ENCODE measurements around the gene MELK.

The MELK gene

GRCh38 chr9:36584620-36585460, 12.1 kb downstream of the MELK start:
- DNase-seq: no peak

- DNase-seq: no peak
Observed at GRCh38 chr9:36590231-36590630, 17.5 kb downstream of the MELK start.

GRCh38 chr9:36592801-36593583, 20.3 kb downstream of the MELK start:
- no peak for DNase-seq

- no peak for DNase-seq
Observed at GRCh38 chr9:36594213-36594612, 21.5 kb downstream of the MELK start.

- no peak for DNase-seq
Observed at GRCh38 chr9:36597412-36598178, 24.9 kb downstream of the MELK start.

- no peak for DNase-seq
Observed at GRCh38 chr9:36598273-36598672, 25.6 kb downstream of the MELK start.

GRCh38 chr9:36603006-36603405, 30.3 kb downstream of the MELK start:
- DNase-seq: no peak

- no peak for DNase-seq
Observed at GRCh38 chr9:36609306-36609705, 36.6 kb downstream of the MELK start.

- no peak for DNase-seq
Observed at GRCh38 chr9:36622121-36622520, 49.4 kb downstream of the MELK start.

GRCh38 chr9:36623280-36623679, 50.6 kb downstream of the MELK start:
- DNase-seq: no peak

GRCh38 chr9:36625006-36625615, 52.4 kb downstream of the MELK start:
- no peak for DNase-seq

- peak; percentile 4 for DNase-seq
Observed at GRCh38 chr9:36632892-36633291, 60.2 kb downstream of the MELK start.

GRCh38 chr9:36637491-36638270, 65.0 kb downstream of the MELK start:
- DNase-seq: no peak

- no peak for DNase-seq
Observed at GRCh38 chr9:36640771-36641381, 68.2 kb downstream of the MELK start.

GRCh38 chr9:36642817-36643216, 70.1 kb downstream of the MELK start:
- no peak for DNase-seq

GRCh38 chr9:36656842-36657241, 84.1 kb downstream of the MELK start:
- DNase-seq: no peak

GRCh38 chr9:36659500-36659899, 86.8 kb downstream of the MELK start:
- DNase-seq: no peak

- DNase-seq: no peak
Observed at GRCh38 chr9:36664806-36665205, 92.1 kb downstream of the MELK start.

GRCh38 chr9:36665387-36665786, 92.7 kb downstream of the MELK start:
- no peak for DNase-seq

GRCh38 chr9:36665921-36666431, 93.3 kb downstream of the MELK start:
- no peak for DNase-seq

- DNase-seq: no peak
Observed at GRCh38 chr9:36671561-36671960, 98.9 kb downstream of the MELK start.

Measured in NCI-H510A (cell line).